Right lobe of liver (tissue), 6 donors: ENCODE results near the gene ZRANB3. TPM values are rescaled to one million over a fixed set of nuclear protein-coding genes. Genes with fewer than 3 reads are reported as not detected.
A peak's percentile ranks its signal among the peaks of the same experiment; 100 is the strongest.
"Not testable (repeated sequence)": the region's sequence is repeated elsewhere in the genome, so short reads cannot be mapped to it uniquely, and the experiment has no call there.

Source experiments
- ATAC-seq, 4 donors: fragments of 200-7000 bp; cut with Tn5 transposase; one replicate each; pipeline ENCODE4 v1.9.1; 2020; ENCODE audit warnings: mild to moderate bottlenecking in 4 of 4, moderate library complexity in 4 of 4
- DNase-seq, 3 donors: peaks; one replicate each; pipeline ENCODE4 v3.0.0-alpha.2; 2020
- H3K27ac ChIP-seq, 3 donors: fragments of 200-600 bp; one replicate each; pipeline ENCODE4 v1.8.0; 2022
- H3K27me3 ChIP-seq, 2 donors: fragments of 200-600 bp; one replicate each; pipeline ENCODE4 v1.8.0; 2022
- H3K36me3 ChIP-seq, 4 donors: fragments of 200-600 bp; sonication (generic) in 1 of 4; one replicate each; pipeline versions ENCODE4 v1.5.1 to v1.8.0; 2017 to 2022; ENCODE audit warnings: control low read depth in 1 of 4
- H3K4me1 ChIP-seq, 4 donors: fragments of 200-600 bp; sonication (generic) in 1 of 4; one replicate each; pipeline versions ENCODE4 v1.5.1 to v1.8.0; 2017 to 2022; ENCODE audit warnings: control low read depth in 1 of 4
- H3K4me3 ChIP-seq, 3 donors: fragments of 200-600 bp; one replicate each; pipeline ENCODE4 v1.8.0; 2022
- H3K9me3 ChIP-seq, 4 donors: fragments of 200-600 bp; sonication (generic) in 1 of 4; one replicate each; pipeline versions ENCODE4 v1.5.1 to v1.8.0; 2017 to 2022; ENCODE audit warnings: control low read depth in 1 of 4
- POLR2A ChIP-seq: fragments of 450-650 bp; IDR thresholded peaks from one replicate; pipeline ENCODE4 v1.6.1; 2017; ENCODE audit warnings: antibody characterized with exemption, mild to moderate bottlenecking
- WGBS: methylation state at CpG from one replicate; pipeline ENCODE4 v1.1.6; 2018; ENCODE audit warnings: low coverage, low lambda C conversion rate; ENCODE audit not compliant: insufficient coverage; ENCODE audit errors: missing lambda C conversion rate; 5-methylcytosine and 5-hydroxymethylcytosine counted together
- intact Hi-C, 2 donors: fragments of 100-400 bp; cut with DNase I; formaldehyde crosslinking; loops; one replicate each; pipeline versions ENCODE4 v1.11.2 to v1.14.1; 2022
- total RNA-seq, 6 experiments: library from RNA; depleted of rRNA in 2 of 6; stranded (reverse); fragments of >200 nt in 2 of 6; fragmentation: NEBNext Ultra II Directional in 3 of 6; extraction: Animal tissue kit (Norgen Biotek cat#: 25700) in 3 of 6; gene quantifications; one replicate each; pipeline versions ENCODE4 v1.1.0 to v1.2.4, GENCODE V29; 2016 to 2023
- TF ChIP-seq, protein P1 (sequence below), 4 donors: fragments of 200-600 bp in 3 of 4; fragments of 450-650 bp in 1 of 4; IDR thresholded peaks; one replicate each; pipeline versions ENCODE4 v1.5.1 to v1.8.0; 2016 to 2022; ENCODE audit warnings: antibody characterized with exemption in 4 of 4, mild to moderate bottlenecking in 2 of 4
- donor health status: DM: no; HTN: yes; CAD: no.
- donor health status: DM: no; HTN: no; CAD: no.
- donor health status: DM: no; HTN: no; CAD: no.
- donor health status: DM: no; HTN: yes; CAD: no.
- donor health status: DM: no; HTN: yes; CAD: no.

ZRANB3 gene
- total RNA-seq, 6 experiments from 2014 or later: 3.3 to 5.6 (median 4.0) TPM

DNA sequence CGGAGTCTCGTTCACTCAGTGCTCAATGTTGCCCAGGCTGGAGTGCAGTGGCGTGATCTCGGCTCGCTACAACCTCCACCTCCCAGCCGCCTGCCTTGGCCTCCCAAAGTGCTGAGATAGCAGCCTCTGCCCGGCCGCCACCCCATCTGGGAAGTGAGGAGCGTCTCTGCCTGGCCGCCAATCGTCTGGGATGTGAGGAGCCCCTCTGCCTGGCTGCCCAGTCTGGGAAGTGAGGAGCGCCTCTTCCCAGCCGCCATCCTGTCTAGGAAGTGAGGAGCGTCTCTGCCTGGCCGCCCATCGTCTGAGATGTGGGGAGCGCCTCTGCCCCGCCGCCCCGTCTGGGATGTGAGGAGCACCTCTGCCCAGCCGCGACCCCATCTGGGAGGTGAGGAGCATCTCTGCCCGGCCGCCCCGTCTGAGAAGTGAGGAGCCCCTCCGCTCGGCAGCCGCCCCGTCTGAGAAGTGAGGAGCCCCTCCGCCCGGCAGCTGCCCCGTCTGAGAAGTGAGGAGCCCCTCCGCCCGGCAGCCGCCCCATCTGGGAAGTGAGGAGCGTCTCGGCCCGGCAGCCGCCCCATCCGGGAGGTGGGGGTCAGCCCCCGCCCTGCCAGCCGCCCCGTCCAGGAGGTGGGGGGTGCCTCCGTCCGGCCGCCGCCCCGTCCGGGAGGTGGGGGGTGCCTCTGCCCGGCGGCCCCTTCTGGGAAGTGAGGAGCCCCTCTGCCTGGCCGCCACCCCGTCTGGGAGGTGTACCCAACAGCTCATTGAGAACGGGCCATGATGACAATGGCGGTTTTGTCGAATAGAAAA is 425.3 kb downstream of the ZRANB3 start:
- H3K27me3 ChIP-seq, H3K4me3 ChIP-seq, H3K36me3 ChIP-seq, DNase-seq, intact Hi-C loops, H3K27ac ChIP-seq, H3K9me3 ChIP-seq, ATAC-seq: not testable (repeated sequence)
- WGBS: 90% methylated on average over 5 of the region's 56 CpGs
- peaks cover 0 to 11% (median 0%) of the 10 kb centered on the region in 4 donors for H3K4me1 ChIP-seq

DNA sequence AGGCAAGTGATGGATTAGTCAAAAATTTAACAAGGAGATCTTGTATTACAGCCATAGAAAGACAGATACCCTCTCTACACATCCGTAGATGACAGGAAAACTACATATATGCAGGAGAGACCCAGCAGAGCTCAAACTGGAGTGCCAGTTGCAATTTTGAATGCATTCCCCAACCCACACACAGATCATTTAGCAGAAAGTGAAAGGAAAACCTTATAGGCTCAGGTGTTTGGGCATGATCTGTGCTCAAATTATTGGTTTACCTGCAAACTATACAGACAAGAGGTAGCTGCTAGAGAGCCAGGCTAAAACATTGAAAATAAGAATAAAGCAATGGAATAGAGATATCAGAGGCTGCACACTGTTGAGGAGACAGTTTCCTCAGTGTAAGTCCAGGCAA is 427.2 kb downstream of the ZRANB3 start:
- no peaks in the 10 kb centered on the region for H3K9me3 ChIP-seq
- DNase-seq: no peak
- WGBS: 100% methylated on average over 1 of the region's 1 CpG
- TF ChIP-seq, protein P1, sequence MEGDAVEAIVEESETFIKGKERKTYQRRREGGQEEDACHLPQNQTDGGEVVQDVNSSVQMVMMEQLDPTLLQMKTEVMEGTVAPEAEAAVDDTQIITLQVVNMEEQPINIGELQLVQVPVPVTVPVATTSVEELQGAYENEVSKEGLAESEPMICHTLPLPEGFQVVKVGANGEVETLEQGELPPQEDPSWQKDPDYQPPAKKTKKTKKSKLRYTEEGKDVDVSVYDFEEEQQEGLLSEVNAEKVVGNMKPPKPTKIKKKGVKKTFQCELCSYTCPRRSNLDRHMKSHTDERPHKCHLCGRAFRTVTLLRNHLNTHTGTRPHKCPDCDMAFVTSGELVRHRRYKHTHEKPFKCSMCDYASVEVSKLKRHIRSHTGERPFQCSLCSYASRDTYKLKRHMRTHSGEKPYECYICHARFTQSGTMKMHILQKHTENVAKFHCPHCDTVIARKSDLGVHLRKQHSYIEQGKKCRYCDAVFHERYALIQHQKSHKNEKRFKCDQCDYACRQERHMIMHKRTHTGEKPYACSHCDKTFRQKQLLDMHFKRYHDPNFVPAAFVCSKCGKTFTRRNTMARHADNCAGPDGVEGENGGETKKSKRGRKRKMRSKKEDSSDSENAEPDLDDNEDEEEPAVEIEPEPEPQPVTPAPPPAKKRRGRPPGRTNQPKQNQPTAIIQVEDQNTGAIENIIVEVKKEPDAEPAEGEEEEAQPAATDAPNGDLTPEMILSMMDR (IDR thresholded peaks at IDR 0.05): no peak
- TF ChIP-seq POLR2A: no peak
- H3K27ac ChIP-seq: no peak overlapping the region
- H3K4me1 ChIP-seq: peaks cover 0 to 11% (median 0%) of the 10 kb centered on the region in 4 donors
- intact Hi-C loops: no loop called here
- H3K27me3 ChIP-seq: no peaks in the 10 kb centered on the region
- H3K4me3 ChIP-seq: no peak overlapping the region
- ATAC-seq: peak in 2 of 4 donors; percentile 28 to 55
- no peaks in the 10 kb centered on the region for H3K36me3 ChIP-seq

DNA sequence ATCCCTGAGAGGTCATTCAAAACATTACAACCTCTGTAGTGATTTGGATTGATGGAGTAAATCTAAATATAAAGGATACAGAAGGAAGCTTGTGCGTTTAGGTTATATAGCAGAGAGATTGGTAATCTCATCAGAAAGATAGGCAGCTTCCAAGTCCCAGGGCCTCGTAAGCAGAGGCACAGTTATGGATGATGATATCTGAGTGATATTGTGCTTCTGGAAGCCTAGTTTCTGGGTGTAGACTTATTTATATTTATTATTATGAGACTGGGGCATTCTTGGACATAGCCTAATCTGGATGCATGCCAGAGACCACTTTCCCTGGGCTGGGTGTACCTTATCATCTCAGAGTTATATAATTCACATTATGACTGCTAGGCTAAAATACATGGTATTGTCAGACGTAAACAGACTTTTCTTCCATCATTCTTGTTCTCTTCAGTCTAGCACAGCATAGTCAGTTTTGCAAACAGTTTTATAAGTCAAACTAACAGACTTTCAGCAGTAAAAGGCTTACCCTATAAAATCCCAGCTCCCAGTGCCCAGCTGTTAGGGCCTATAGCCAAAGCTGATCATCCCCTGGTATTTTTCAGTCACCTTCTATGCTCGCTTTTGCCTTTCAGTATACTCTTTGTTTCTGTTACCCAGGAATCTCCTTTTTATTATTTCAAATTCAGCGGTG is 431.1 kb downstream of the ZRANB3 start:
- no peaks in the 10 kb centered on the region for H3K9me3 ChIP-seq
- 68% methylated on average over 5 of the region's 5 CpGs for WGBS
- H3K4me1 ChIP-seq: peaks cover 0 to 11% (median 0%) of the 10 kb centered on the region in 4 donors
- intact Hi-C loops: no loop called here
- H3K4me3 ChIP-seq: no peak overlapping the region
- H3K27me3 ChIP-seq: no peaks in the 10 kb centered on the region
- H3K27ac ChIP-seq: no peak overlapping the region
- ATAC-seq (peak in 3 of 4 donors; percentile 14 to 22 (median 19)), DNase-seq (no peak)
- H3K36me3 ChIP-seq: no peaks in the 10 kb centered on the region
- TF ChIP-seq POLR2A: no peak
- TF ChIP-seq, protein P1 (IDR thresholded peaks at IDR 0.05): no peak

DNA sequence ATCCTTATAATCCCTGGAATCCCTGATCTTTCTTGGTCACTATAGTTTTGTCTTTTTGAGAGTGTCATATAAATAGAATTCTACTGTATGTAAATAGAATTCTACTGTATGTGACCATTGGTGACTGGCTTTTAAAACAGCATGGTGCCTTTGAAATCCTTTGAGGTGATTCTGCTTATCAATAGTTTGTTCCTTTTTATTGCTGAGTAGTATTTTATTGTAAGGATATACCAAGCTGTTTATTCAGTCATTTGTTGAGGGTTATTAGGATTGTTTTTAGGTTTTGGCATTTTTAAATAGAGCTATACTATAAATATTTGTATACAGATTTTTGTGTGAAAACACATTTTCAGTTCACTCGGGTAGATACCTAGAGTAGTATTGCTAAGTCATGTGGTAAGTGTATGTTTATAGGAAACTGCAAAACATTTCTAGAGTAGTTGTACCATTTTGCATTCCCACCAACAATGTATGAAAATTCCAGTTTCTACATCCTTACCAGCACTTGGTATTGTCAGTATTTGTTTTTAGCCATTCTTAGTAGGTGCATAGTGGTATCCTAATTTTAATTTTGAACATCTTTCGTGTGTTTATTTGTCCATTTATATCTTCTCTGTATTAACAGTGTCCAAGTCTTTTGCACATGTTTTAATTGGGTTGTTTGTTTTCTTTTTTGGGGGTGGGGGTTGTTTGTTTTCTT is 433.3 kb downstream of the ZRANB3 start:
- 96% methylated on average over 2 of the region's 2 CpGs for WGBS
- no peak for ATAC-seq
- no peaks in the 10 kb centered on the region for H3K9me3 ChIP-seq
- DNase-seq: no peak
- TF ChIP-seq POLR2A: no peak
- no peaks in the 10 kb centered on the region for H3K4me1 ChIP-seq
- no peak overlapping the region for H3K4me3 ChIP-seq
- intact Hi-C loops: no loop called here
- H3K27ac ChIP-seq: no peak overlapping the region
- H3K36me3 ChIP-seq: no peaks in the 10 kb centered on the region
- no peaks in the 10 kb centered on the region for H3K27me3 ChIP-seq

DNA sequence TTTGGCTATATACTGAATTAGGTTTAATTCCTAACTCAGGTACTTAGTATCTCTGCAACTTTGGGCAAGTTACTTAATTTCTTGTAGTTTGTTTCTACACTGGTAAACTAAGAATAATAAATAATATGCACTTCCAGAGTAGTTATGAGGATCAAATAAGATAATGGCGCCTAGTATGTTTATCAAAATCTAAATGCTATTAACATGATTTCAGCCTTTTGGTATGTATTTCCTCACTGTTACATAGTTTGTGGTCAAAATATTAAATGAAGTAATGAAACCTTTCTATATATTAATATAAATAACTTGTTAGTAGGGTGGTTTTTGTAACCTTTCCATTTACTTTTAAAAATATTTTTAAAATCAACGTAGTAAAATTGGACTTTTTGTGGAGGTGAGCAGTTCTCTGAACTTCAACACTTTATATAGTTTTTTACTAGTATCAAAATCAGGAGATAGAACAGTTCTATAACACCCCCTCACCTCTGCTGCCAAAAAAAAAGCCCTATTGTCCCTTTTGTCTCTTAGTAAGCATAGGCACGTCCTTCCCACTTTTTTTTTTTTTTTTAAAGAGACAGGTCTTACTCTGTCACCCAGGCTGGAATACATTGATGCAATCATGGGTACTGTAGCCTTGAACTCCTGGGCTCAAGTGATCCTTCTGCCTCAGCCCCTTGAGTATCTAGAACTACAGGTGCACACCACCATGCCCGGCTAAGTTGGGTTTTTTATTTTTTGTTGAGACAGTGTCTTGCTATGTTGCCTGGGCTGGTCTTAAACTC is 434.2 kb downstream of the ZRANB3 start:
- Histone ChIP-seq H3K27ac (no peak overlapping the region), H3K9me3 (no peaks in the 10 kb centered on the region), H3K4me1 (peaks cover 0 to 4% (median under 1%) of the 10 kb centered on the region in 4 donors), H3K27me3 (no peaks in the 10 kb centered on the region), H3K36me3 (no peaks in the 10 kb centered on the region), H3K4me3 (no peak overlapping the region)
- TF ChIP-seq POLR2A: no peak
- TF ChIP-seq, protein P1 (IDR thresholded peaks at IDR 0.05): no peak
- intact Hi-C loops: no loop called here
- ATAC-seq: no peak
- DNase-seq: no peak
- WGBS: 80% methylated on average over 4 of the region's 4 CpGs
